Adipocyte (in vitro differentiated cells): ENCODE measurements around the gene MDK.

Experiments used
- DNase-seq: peaks from one replicate; pipeline ENCODE4 v3.0.0-alpha.2; 2015; ENCODE audit warnings: low read depth
- H3K27me3 ChIP-seq: replicated peaks from 2 replicates; pipeline ENCODE4 v1.7.0; 2013; ENCODE audit warnings: mild to moderate bottlenecking, low read length, moderate library complexity; ENCODE audit not compliant: control insufficient read depth, insufficient read depth
- H3K36me3 ChIP-seq: 2 replicates; pipeline ENCODE4 v1.7.0; 2013; ENCODE audit warnings: low read length, mild to moderate bottlenecking, moderate library complexity; ENCODE audit not compliant: control insufficient read depth, insufficient read depth, severe bottlenecking
- H3K4me1 ChIP-seq: 2 replicates; pipeline ENCODE4 v1.7.0; 2013; ENCODE audit warnings: mild to moderate bottlenecking, low read length, moderate library complexity; ENCODE audit not compliant: control insufficient read depth, insufficient read depth
- H3K4me3 ChIP-seq: 2 replicates; pipeline ENCODE4 v1.7.0; 2013; ENCODE audit warnings: mild to moderate bottlenecking, low read length, moderate library complexity
- H3K9ac ChIP-seq: 2 replicates; pipeline ENCODE4 v1.7.0; 2013; ENCODE audit warnings: mild to moderate bottlenecking, low read length, moderate library complexity
- H3K9me3 ChIP-seq: 2 replicates; pipeline ENCODE4 v1.7.0; 2013; ENCODE audit warnings: mild to moderate bottlenecking, low read length, moderate library complexity; ENCODE audit not compliant: control insufficient read depth

The MDK gene

GRCh38 chr11:46362156-46363030 is 19.1 kb upstream of the MDK start:
- DNase-seq: no peak
- no peaks in the 10 kb centered on the region for H3K9me3 ChIP-seq
- H3K27me3 ChIP-seq: no peaks in the 10 kb centered on the region
- H3K4me3 ChIP-seq: no peak overlapping the region
- no peaks in the 10 kb centered on the region for H3K36me3 ChIP-seq
- H3K9ac ChIP-seq: peak overlapping the region; percentile 41
- H3K4me1 ChIP-seq: peaks cover 20% of the 10 kb centered on the region

GRCh38 chr11:46363031-46363407 is 18.4 kb upstream of the MDK start:
- Histone ChIP-seq H3K36me3 (peaks cover 2% of the 10 kb centered on the region), H3K9me3 (no peaks in the 10 kb centered on the region), H3K27me3 (no peaks in the 10 kb centered on the region), H3K9ac (no peak overlapping the region), H3K4me1 (peaks cover 20% of the 10 kb centered on the region), H3K4me3 (no peak overlapping the region)
- peak; percentile 41 for DNase-seq

GRCh38 chr11:46363455-46364005 is 17.9 kb upstream of the MDK start:
- H3K9me3 ChIP-seq: no peaks in the 10 kb centered on the region
- DNase-seq: peak; percentile 30
- H3K27me3 ChIP-seq: no peaks in the 10 kb centered on the region
- H3K9ac ChIP-seq: no peak overlapping the region
- no peak overlapping the region for H3K4me3 ChIP-seq
- H3K4me1 ChIP-seq: peaks cover 20% of the 10 kb centered on the region
- H3K36me3 ChIP-seq: peaks cover 5% of the 10 kb centered on the region

- Histone ChIP-seq H3K9ac (no peak overlapping the region), H3K4me3 (no peak overlapping the region), H3K9me3 (no peaks in the 10 kb centered on the region), H3K27me3 (no peaks in the 10 kb centered on the region), H3K4me1 (peaks cover 20% of the 10 kb centered on the region), H3K36me3 (peaks cover 5% of the 10 kb centered on the region)
- no peak for DNase-seq
Observed at GRCh38 chr11:46364056-46364455, 17.4 kb upstream of the MDK start.

GRCh38 chr11:46364791-46365190 is 16.7 kb upstream of the MDK start:
- Histone ChIP-seq H3K9me3 (no peaks in the 10 kb centered on the region), H3K4me3 (no peak overlapping the region), H3K4me1 (peaks cover 20% of the 10 kb centered on the region), H3K9ac (no peak overlapping the region), H3K27me3 (no peaks in the 10 kb centered on the region), H3K36me3 (peaks cover 6% of the 10 kb centered on the region)
- no peak for DNase-seq

- Histone ChIP-seq H3K4me3 (no peak overlapping the region), H3K27me3 (no peaks in the 10 kb centered on the region), H3K9ac (no peak overlapping the region), H3K36me3 (peaks cover 13% of the 10 kb centered on the region), H3K9me3 (no peaks in the 10 kb centered on the region), H3K4me1 (peaks cover 13% of the 10 kb centered on the region)
- no peak for DNase-seq
Observed at GRCh38 chr11:46366260-46366659, 15.2 kb upstream of the MDK start.

- Histone ChIP-seq H3K9me3 (no peaks in the 10 kb centered on the region), H3K27me3 (no peaks in the 10 kb centered on the region), H3K4me1 (peaks cover 9% of the 10 kb centered on the region), H3K9ac (no peak overlapping the region), H3K4me3 (no peak overlapping the region), H3K36me3 (peaks cover 17% of the 10 kb centered on the region)
- no peak for DNase-seq
Observed at GRCh38 chr11:46366661-46367161, 14.8 kb upstream of the MDK start.

GRCh38 chr11:46367244-46367915 is 14.1 kb upstream of the MDK start:
- no peak overlapping the region for H3K4me3 ChIP-seq
- H3K9me3 ChIP-seq: no peaks in the 10 kb centered on the region
- H3K36me3 ChIP-seq: peaks cover 21% of the 10 kb centered on the region
- DNase-seq: peak; percentile 75
- H3K27me3 ChIP-seq: no peaks in the 10 kb centered on the region
- peaks cover 8% of the 10 kb centered on the region for H3K4me1 ChIP-seq
- no peak overlapping the region for H3K9ac ChIP-seq

GRCh38 chr11:46367916-46368267 is 13.6 kb upstream of the MDK start:
- Histone ChIP-seq H3K4me1 (peaks cover 6% of the 10 kb centered on the region), H3K9me3 (no peaks in the 10 kb centered on the region), H3K9ac (no peak overlapping the region), H3K4me3 (no peak overlapping the region), H3K27me3 (no peaks in the 10 kb centered on the region), H3K36me3 (peaks cover 23% of the 10 kb centered on the region)
- no peak for DNase-seq

GRCh38 chr11:46369458-46370152 is 11.9 kb upstream of the MDK start:
- Histone ChIP-seq H3K4me3 (no peak overlapping the region), H3K36me3 (peaks cover 33% of the 10 kb centered on the region), H3K9me3 (no peaks in the 10 kb centered on the region), H3K27me3 (no peaks in the 10 kb centered on the region), H3K9ac (no peak overlapping the region), H3K4me1 (no peaks in the 10 kb centered on the region)
- peak; percentile 87 for DNase-seq

- Histone ChIP-seq H3K9me3 (no peaks in the 10 kb centered on the region), H3K36me3 (peaks cover 40% of the 10 kb centered on the region), H3K27me3 (no peaks in the 10 kb centered on the region), H3K4me1 (no peaks in the 10 kb centered on the region), H3K9ac (no peak overlapping the region), H3K4me3 (no peak overlapping the region)
- DNase-seq: no peak
Observed at GRCh38 chr11:46370253-46370652, 11.2 kb upstream of the MDK start.
